ENCODE data around the gene DEPDC7. TPM values are rescaled to one million over a fixed set of nuclear protein-coding genes. Genes with fewer than 3 reads are reported as not detected.

DEPDC7 gene
- total and polyA plus RNA-seq, 4 donors = 7.1 to 64.8 (median 41.5) TPM

DNA sequence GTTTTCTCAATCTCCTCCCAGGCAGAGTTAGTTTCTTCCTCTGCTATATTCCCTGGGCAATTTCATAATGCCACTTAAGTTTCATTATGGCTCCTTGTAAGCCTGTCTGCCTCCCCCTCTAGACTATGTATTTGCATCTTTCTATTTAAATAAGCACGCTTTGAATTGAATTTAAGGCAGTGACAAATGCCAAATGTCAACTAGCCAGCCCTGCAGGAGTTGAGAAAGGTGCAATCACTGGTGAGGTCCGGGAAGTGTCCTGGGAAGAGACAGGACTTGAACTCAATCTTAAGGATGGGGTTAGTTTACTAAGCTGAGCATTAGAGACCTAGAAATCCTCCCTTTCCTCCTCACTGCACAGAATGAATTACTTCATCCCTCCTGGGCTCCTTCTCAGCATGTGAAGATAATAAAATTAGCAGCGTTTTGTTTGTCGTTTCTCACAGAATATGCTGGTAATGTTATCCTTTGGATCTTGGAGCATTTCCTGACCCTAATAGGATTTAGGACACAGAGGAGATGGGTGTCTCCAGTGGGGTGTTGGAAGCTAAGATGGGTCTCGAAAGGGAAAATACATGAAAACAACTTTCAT lies 25.3 kb downstream of the DEPDC7 start:
- Histone ChIP-seq H3K4me1 (ENCODE audit: control insufficient read depth in 4 of 4, insufficient read depth in 4 of 4, low read length in 3 of 4) (peaks cover 2 to 18% (median 9%) of the 10 kb centered on the region in 4 donors), H3K27me3 (ENCODE audit: control insufficient read depth in 4 of 4, insufficient read depth in 4 of 4, low read length in 3 of 4) (no peaks in the 10 kb centered on the region), H3K27ac (ENCODE audit: low read depth in 1 of 2, low read length in 2 of 2) (no peak overlapping the region), H3K9me3 (ENCODE audit: control insufficient read depth in 4 of 4, low read length in 3 of 4) (no peaks in the 10 kb centered on the region), H3K9ac (ENCODE audit: low read depth in 1 of 2, low read length in 2 of 2) (peak overlapping the region in 1 of 2 donors; percentile 27), H3K4me3 (ENCODE audit: low read depth in 1 of 3, low read length in 3 of 3) (peak overlapping the region in 1 of 3 donors; percentile 95), H3K36me3 (ENCODE audit: control insufficient read depth in 4 of 4, insufficient read depth in 3 of 4, low read depth in 1 of 4, low read length in 3 of 4) (peaks cover 0 to 3% (median 0%) of the 10 kb centered on the region in 4 donors)
- WGBS = 80% methylated on average over 5 of the region's 5 CpGs
- DNase-seq (ENCODE audit: low spot score) = no peak
- TF ChIP-seq RXRA (IDR thresholded peaks at IDR 0.05) (no peak), JUND (IDR thresholded peaks at IDR 0.05) (no peak), YY1 (IDR thresholded peaks at IDR 0.05) (no peak), HNF4G (IDR thresholded peaks at IDR 0.05) (no peak), EGR1 (IDR thresholded peaks at IDR 0.05; ENCODE audit: low read depth in 2 of 2) (no peak), FOXA2 (IDR thresholded peaks at IDR 0.05) (no peak), NR2F2 (IDR thresholded peaks at IDR 0.05) (no peak)

DNA sequence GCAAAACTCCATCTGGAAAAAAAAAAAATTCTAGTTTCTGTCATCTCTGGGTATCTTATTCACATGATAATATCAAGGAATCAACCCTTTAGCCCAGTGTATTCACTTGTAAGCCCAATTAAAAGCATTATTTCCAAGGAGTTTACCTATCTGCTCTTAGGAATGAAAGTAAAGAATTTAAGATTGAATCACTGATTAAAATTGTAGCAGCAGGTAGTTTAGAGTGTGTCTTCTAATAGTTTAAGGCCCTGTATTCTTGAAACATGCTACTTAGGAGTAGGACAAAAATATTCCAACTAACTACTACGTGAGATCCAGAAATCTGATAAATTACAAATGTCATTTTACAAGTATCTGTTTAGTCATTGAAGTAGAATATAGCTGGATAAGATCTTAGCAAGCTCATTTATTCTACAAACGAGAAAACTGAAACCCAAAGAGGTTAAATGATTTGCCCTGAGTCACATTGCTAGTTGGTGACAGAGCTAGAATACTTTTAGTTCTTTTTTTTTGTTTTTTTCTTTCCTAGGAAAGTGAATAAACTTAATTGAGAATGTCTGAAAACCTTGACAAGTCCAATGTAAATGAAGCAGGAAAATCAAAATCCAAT lies 27.6 kb downstream of the DEPDC7 start:
- DNase-seq (ENCODE audit: low spot score) = no peak
- WGBS = 91% methylated on average over 2 of the region's 2 CpGs

More for the DNA sequence above, 27.6 kb downstream of the DEPDC7 start:
- peaks cover 2 to 23% (median 9%) of the 10 kb centered on the region in 4 donors for H3K4me1 ChIP-seq (ENCODE audit: control insufficient read depth in 4 of 4, insufficient read depth in 4 of 4, low read length in 3 of 4)
- no peaks in the 10 kb centered on the region for H3K27me3 ChIP-seq (ENCODE audit: control insufficient read depth in 4 of 4, insufficient read depth in 4 of 4, low read length in 3 of 4)
- no peaks in the 10 kb centered on the region for H3K9me3 ChIP-seq (ENCODE audit: control insufficient read depth in 4 of 4, low read length in 3 of 4)
- H3K9ac ChIP-seq (ENCODE audit: low read depth in 1 of 2, low read length in 2 of 2) = no peak overlapping the region
- H3K4me3 ChIP-seq (ENCODE audit: low read depth in 1 of 3, low read length in 3 of 3) = no peak overlapping the region
- TF ChIP-seq GABPA (IDR thresholded peaks at IDR 0.05 in 1 of 2, conservative IDR thresholded peaks at IDR 0.05 in 1 of 2) (no peak), EGR1 (IDR thresholded peaks at IDR 0.05; ENCODE audit: low read depth in 2 of 2) (no peak), NR2F2 (IDR thresholded peaks at IDR 0.05) (no peak), HNF4A (conservative IDR thresholded peaks at IDR 0.05) (no peak), FOXA1 (IDR thresholded peaks at IDR 0.05) (no peak), JUND (IDR thresholded peaks at IDR 0.05) (no peak)
- TF ChIP-seq, protein P1, sequence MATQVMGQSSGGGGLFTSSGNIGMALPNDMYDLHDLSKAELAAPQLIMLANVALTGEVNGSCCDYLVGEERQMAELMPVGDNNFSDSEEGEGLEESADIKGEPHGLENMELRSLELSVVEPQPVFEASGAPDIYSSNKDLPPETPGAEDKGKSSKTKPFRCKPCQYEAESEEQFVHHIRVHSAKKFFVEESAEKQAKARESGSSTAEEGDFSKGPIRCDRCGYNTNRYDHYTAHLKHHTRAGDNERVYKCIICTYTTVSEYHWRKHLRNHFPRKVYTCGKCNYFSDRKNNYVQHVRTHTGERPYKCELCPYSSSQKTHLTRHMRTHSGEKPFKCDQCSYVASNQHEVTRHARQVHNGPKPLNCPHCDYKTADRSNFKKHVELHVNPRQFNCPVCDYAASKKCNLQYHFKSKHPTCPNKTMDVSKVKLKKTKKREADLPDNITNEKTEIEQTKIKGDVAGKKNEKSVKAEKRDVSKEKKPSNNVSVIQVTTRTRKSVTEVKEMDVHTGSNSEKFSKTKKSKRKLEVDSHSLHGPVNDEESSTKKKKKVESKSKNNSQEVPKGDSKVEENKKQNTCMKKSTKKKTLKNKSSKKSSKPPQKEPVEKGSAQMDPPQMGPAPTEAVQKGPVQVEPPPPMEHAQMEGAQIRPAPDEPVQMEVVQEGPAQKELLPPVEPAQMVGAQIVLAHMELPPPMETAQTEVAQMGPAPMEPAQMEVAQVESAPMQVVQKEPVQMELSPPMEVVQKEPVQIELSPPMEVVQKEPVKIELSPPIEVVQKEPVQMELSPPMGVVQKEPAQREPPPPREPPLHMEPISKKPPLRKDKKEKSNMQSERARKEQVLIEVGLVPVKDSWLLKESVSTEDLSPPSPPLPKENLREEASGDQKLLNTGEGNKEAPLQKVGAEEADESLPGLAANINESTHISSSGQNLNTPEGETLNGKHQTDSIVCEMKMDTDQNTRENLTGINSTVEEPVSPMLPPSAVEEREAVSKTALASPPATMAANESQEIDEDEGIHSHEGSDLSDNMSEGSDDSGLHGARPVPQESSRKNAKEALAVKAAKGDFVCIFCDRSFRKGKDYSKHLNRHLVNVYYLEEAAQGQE (IDR thresholded peaks at IDR 0.05) = no peak
- TF ChIP-seq, protein P2, sequence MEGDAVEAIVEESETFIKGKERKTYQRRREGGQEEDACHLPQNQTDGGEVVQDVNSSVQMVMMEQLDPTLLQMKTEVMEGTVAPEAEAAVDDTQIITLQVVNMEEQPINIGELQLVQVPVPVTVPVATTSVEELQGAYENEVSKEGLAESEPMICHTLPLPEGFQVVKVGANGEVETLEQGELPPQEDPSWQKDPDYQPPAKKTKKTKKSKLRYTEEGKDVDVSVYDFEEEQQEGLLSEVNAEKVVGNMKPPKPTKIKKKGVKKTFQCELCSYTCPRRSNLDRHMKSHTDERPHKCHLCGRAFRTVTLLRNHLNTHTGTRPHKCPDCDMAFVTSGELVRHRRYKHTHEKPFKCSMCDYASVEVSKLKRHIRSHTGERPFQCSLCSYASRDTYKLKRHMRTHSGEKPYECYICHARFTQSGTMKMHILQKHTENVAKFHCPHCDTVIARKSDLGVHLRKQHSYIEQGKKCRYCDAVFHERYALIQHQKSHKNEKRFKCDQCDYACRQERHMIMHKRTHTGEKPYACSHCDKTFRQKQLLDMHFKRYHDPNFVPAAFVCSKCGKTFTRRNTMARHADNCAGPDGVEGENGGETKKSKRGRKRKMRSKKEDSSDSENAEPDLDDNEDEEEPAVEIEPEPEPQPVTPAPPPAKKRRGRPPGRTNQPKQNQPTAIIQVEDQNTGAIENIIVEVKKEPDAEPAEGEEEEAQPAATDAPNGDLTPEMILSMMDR (IDR thresholded peaks at IDR 0.05; ENCODE audit: low read depth, low read length, missing input control) = no peak
- H3K27ac ChIP-seq (ENCODE audit: low read depth in 1 of 2, low read length in 2 of 2) = no peak overlapping the region
- H3K36me3 ChIP-seq (ENCODE audit: control insufficient read depth in 4 of 4, insufficient read depth in 3 of 4, low read depth in 1 of 4, low read length in 3 of 4) = peaks cover 0 to 3% (median 0%) of the 10 kb centered on the region in 4 donors

All from liver (tissue), 9 donors.